ENCODE results near the gene IFT81. TPM values are rescaled to one million over a fixed set of nuclear protein-coding genes. Genes with fewer than 3 reads are reported as not detected.
A peak's percentile ranks its signal among the peaks of the same experiment; 100 is the strongest.

IFT81 gene
- total and polyA plus RNA-seq, 2 of the 13 experiments (the other 11 are each of a cell fraction or from before 2014, with no cell fraction given) = 4.2 to 13.0 TPM

- TF ChIP-seq, protein P1, sequence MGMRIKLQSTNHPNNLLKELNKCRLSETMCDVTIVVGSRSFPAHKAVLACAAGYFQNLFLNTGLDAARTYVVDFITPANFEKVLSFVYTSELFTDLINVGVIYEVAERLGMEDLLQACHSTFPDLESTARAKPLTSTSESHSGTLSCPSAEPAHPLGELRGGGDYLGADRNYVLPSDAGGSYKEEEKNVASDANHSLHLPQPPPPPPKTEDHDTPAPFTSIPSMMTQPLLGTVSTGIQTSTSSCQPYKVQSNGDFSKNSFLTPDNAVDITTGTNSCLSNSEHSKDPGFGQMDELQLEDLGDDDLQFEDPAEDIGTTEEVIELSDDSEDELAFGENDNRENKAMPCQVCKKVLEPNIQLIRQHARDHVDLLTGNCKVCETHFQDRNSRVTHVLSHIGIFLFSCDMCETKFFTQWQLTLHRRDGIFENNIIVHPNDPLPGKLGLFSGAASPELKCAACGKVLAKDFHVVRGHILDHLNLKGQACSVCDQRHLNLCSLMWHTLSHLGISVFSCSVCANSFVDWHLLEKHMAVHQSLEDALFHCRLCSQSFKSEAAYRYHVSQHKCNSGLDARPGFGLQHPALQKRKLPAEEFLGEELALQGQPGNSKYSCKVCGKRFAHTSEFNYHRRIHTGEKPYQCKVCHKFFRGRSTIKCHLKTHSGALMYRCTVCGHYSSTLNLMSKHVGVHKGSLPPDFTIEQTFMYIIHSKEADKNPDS (CRISPR knock-in tag; IDR thresholded peaks at IDR 0.05) = no peak
- TF ChIP-seq GATAD2A (CRISPR knock-in tag; IDR thresholded peaks at IDR 0.05) (no peak), ZNF264 (CRISPR knock-in tag; IDR thresholded peaks at IDR 0.05) (0 out of 2 replicates have a peak, but pooled peaks have one; percentile 65), XBP1 (CRISPR knock-in tag; IDR thresholded peaks at IDR 0.05) (no peak), TFE3 (CRISPR knock-in tag; IDR thresholded peaks at IDR 0.05) (no peak), ETV6 (CRISPR knock-in tag; conservative IDR thresholded peaks at IDR 0.05) (no peak), AFF4 (CRISPR knock-in tag; IDR thresholded peaks at IDR 0.05) (no peak; the same call in 1 of the 2 replicates), ZFYVE20 (CRISPR knock-in tag; IDR thresholded peaks at IDR 0.05; ENCODE audit: borderline replicate concordance, low read depth) (no peak), ZNF678 (CRISPR knock-in tag; IDR thresholded peaks at IDR 0.05) (no peak), NFKBIZ (CRISPR knock-in tag; IDR thresholded peaks at IDR 0.05) (no peak), ZNF720 (CRISPR knock-in tag; IDR thresholded peaks at IDR 0.05) (no peak), PAWR (CRISPR knock-in tag; IDR thresholded peaks at IDR 0.05; ENCODE audit: borderline replicate concordance) (no peak), SUZ12 (IDR thresholded peaks at IDR 0.05; ENCODE audit: low read depth, low read length) (no peak), YEATS4 (CRISPR knock-in tag; IDR thresholded peaks at IDR 0.05; ENCODE audit: borderline replicate concordance) (0 out of 2 replicates have a peak, but pooled peaks have one; percentile 23), ZNF672 (CRISPR knock-in tag; IDR thresholded peaks at IDR 0.05) (no peak)
- TF ChIP-seq, protein P2, sequence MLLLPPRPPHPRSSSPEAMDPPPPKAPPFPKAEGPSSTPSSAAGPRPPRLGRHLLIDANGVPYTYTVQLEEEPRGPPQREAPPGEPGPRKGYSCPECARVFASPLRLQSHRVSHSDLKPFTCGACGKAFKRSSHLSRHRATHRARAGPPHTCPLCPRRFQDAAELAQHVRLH (CRISPR knock-in tag; IDR thresholded peaks at IDR 0.05; ENCODE audit: borderline replicate concordance, low read depth) = no peak
- TF ChIP-seq, protein P3, sequence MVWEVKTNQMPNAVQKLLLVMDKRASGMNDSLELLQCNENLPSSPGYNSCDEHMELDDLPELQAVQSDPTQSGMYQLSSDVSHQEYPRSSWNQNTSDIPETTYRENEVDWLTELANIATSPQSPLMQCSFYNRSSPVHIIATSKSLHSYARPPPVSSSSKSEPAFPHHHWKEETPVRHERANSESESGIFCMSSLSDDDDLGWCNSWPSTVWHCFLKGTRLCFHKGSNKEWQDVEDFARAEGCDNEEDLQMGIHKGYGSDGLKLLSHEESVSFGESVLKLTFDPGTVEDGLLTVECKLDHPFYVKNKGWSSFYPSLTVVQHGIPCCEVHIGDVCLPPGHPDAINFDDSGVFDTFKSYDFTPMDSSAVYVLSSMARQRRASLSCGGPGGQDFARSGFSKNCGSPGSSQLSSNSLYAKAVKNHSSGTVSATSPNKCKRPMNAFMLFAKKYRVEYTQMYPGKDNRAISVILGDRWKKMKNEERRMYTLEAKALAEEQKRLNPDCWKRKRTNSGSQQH (CRISPR knock-in tag; IDR thresholded peaks at IDR 0.05; ENCODE audit: low read depth) = no peak
- TF ChIP-seq, protein P4, sequence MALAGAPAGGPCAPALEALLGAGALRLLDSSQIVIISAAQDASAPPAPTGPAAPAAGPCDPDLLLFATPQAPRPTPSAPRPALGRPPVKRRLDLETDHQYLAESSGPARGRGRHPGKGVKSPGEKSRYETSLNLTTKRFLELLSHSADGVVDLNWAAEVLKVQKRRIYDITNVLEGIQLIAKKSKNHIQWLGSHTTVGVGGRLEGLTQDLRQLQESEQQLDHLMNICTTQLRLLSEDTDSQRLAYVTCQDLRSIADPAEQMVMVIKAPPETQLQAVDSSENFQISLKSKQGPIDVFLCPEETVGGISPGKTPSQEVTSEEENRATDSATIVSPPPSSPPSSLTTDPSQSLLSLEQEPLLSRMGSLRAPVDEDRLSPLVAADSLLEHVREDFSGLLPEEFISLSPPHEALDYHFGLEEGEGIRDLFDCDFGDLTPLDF (CRISPR knock-in tag; IDR thresholded peaks at IDR 0.05) = 0 out of 2 replicates have a peak, but pooled peaks have one; percentile 31
- TF ChIP-seq, protein P5, sequence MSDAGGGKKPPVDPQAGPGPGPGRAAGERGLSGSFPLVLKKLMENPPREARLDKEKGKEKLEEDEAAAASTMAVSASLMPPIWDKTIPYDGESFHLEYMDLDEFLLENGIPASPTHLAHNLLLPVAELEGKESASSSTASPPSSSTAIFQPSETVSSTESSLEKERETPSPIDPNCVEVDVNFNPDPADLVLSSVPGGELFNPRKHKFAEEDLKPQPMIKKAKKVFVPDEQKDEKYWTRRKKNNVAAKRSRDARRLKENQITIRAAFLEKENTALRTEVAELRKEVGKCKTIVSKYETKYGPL (CRISPR knock-in tag; IDR thresholded peaks at IDR 0.05) = 0 out of 2 replicates have a peak, but pooled peaks have one; percentile 19
Observed at GRCh38 chr12:110108309-110109036, 15.7 kb upstream of the IFT81 start (continued).

Data from HepG2 (cell line).